GM10248 (cell line): ENCODE measurements around the gene SSUH2.

Experiments used
- CTCF ChIA-PET: fragments of 300-600 bp; sonication (Branson Sonifier 250); formaldehyde crosslinking; extraction: SDS; loops from one replicate; lab custom pipeline; 2021; ENCODE audit warnings: antibody characterized with exemption; lab: Yijun Ruan, JAX
- POLR2A ChIA-PET: fragments of 350-650 bp; sonication (Branson Sonifier 250); formaldehyde crosslinking; extraction: SDS; loops from one replicate; lab custom pipeline; 2020; ENCODE audit warnings: antibody characterized with exemption; lab: Yijun Ruan, JAX
- DNase-seq: peaks from one replicate; pipeline ENCODE4 v3.0.0; 2012; ENCODE audit errors: extremely low spot score
- TF ChIP-seq, protein P1 (sequence below): IDR thresholded peaks from 2 replicates; pipeline ENCODE4 v1.5.1; 2012; ENCODE audit warnings: mild to moderate bottlenecking, low read depth; ENCODE audit errors: extremely low read depth, missing control alignments, control extremely low read depth

SSUH2 gene

DNA sequence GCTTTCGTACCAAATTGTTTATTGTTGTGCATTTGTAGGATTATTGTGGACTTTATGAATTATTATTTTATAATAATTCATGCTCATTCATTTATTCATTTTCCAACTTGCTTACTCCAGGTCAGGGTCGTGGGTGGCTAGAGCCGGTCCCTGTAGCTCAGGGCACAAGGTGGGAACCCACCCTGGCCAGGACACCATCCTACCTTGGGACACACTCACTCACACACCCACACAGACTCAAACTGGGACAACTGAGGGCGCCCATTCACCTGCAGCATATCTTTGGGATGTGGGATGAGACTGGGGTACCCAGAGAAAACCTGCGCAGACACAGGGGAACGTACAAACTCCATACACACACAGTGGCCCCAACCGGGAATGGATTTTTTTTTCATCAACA lies 40.6 kb downstream of the SSUH2 start:
- POLR2A ChIA-PET: no interaction called here
- CTCF ChIA-PET: interaction anchor here (1.0 kb wide), 1 partner anchor 187 kb away, joined by 3 read pairs; no protein-coding TSS in a partner anchor
- TF ChIP-seq, protein P1, sequence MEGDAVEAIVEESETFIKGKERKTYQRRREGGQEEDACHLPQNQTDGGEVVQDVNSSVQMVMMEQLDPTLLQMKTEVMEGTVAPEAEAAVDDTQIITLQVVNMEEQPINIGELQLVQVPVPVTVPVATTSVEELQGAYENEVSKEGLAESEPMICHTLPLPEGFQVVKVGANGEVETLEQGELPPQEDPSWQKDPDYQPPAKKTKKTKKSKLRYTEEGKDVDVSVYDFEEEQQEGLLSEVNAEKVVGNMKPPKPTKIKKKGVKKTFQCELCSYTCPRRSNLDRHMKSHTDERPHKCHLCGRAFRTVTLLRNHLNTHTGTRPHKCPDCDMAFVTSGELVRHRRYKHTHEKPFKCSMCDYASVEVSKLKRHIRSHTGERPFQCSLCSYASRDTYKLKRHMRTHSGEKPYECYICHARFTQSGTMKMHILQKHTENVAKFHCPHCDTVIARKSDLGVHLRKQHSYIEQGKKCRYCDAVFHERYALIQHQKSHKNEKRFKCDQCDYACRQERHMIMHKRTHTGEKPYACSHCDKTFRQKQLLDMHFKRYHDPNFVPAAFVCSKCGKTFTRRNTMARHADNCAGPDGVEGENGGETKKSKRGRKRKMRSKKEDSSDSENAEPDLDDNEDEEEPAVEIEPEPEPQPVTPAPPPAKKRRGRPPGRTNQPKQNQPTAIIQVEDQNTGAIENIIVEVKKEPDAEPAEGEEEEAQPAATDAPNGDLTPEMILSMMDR: no peak
- no peak for DNase-seq

DNA sequence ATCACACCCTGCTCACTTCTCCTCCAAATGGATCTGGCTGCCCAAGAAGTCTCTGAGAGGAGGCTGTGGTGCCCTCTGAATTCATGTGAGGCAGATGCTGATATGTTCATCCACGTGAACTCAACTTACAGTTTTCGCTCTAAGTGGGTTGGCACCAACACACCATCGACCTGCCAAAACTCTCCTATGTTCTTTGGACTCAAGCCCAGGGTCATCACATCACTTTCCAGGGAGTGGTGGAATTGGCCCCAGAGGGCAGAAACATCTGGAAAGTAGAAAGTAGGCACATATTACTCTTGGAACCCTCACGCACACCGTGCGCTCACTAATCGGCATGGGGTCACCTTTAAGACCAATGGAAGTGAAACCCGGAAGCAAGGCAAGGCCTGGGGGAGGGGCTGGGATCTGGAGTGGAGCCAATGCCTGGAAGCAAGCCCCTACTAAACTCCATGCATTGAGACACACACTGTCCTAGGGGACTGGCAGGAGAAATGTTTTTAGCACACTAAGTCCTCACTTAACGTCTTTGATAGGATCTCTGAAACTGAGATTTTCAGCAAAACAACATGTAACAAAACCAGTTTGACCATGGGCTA lies 41.4 kb downstream of the SSUH2 start:
- TF ChIP-seq, protein P1: no peak
- ChIA-PET CTCF (interaction anchor here (1.0 kb wide), 1 partner anchor 186 kb away, joined by 3 read pairs; no protein-coding TSS in a partner anchor), POLR2A (no interaction called here)
- DNase-seq: no peak

DNA sequence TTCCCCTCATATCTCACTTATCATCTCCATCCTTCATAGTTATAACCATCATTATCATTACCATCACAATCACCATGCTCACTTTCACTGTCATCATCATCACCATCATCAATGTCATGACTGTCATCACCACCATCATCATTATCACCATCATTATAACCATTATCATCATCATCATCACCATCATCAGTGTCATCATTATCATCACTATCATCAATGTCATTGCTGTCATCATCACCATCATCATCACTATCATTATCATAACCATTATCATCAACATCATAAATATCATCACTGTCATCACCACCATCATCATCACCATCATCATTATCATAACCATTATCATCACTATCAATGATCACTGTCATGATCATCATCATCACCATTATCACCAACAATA lies 44.1 kb downstream of the SSUH2 start:
- ChIA-PET POLR2A (no interaction called here), CTCF (interaction anchor here (1.1 to 1.6 kb wide), 2 partner anchors 9 to 25 kb away, joined by 3 to 4 read pairs; no protein-coding TSS in a partner anchor)
- no peak for DNase-seq
- TF ChIP-seq, protein P1: no peak

- ChIA-PET CTCF (interaction anchor here (1.1 to 1.6 kb wide), 5 partner anchors 8 to 31 kb away, joined by 3 to 4 read pairs (median 3); no protein-coding TSS in a partner anchor), POLR2A (no interaction called here)
- TF ChIP-seq, protein P1: no peak
- no peak for DNase-seq
Observed at GRCh38 chr3:8599146-8599545, 45.5 kb downstream of the SSUH2 start.

GRCh38 chr3:8597219-8597853 lies 47.3 kb downstream of the SSUH2 start:
- no peak for DNase-seq
- ChIA-PET CTCF (no interaction called here), POLR2A (no interaction called here)
- TF ChIP-seq, protein P1: no peak

- TF ChIP-seq, protein P1: no peak
- ChIA-PET POLR2A (no interaction called here), CTCF (interaction anchor here (1.4 kb wide), 1 partner anchor 155 kb away, joined by 4 read pairs; no protein-coding TSS in a partner anchor)
- DNase-seq: no peak
Observed at GRCh38 chr3:8596321-8597218, 48.0 kb downstream of the SSUH2 start.
